A549 treated with dexamethasone at 1 μM for 4 hours (cell line): Measurements from ENCODE around the gene PROS1. TPM values are rescaled to one million over a fixed set of nuclear protein-coding genes. Genes with fewer than 3 reads are reported as not detected.

Source experiments
- total RNA-seq: library from RNA; stranded (reverse); fragments of 200-300 nt; extraction: Qiagen RNA extraction; gene quantifications from 5 replicates; pipeline ENCODE4 v1.2.3, GENCODE V29; 2022

PROS1 gene
- 9.9 to 13.9 TPM (median 12.0 TPM) in 5 replicates for total RNA-seq

GRCh38 chr3:93973131-93974126, at the start of gene PROS1:
PROS1 (minus strand) TSS chr3:93973896; CDS start chr3:93973749, 147 bp downstream.

GRCh38 chr3:93979850-93980676, 6.4 kb upstream of the PROS1 start, which contains the start of gene ARL13B:
ARL13B (plus strand) TSS chr3:93980155; CDS start chr3:93980424, 269 bp downstream.

Other genes starting within 250 kb of the PROS1 start
- gene ARL13B, start 6.3 kb upstream of the PROS1 start, total RNA-seq = 11.7 to 15.2 TPM (median 13.1 TPM) in 5 replicates
- not detected in 5 replicates for gene STX19, start 54.7 kb upstream of the PROS1 start, total RNA-seq
- gene DHFR2, start 89.0 kb upstream of the PROS1 start, total RNA-seq = 3.2 to 4.0 TPM (median 3.6 TPM) in 5 replicates
- 5.2 to 7.0 TPM (median 6.5 TPM) in 5 replicates for gene NSUN3, start 89.2 kb upstream of the PROS1 start, total RNA-seq